WTC11 (cell line): ENCODE data around the gene CLEC4M.

ENCODE experiments used
- CBFB ChIP-seq: sonication (generic); formaldehyde crosslinking; IDR thresholded peaks from 2 replicates; pipeline ENCODE4 v1.8.1; 2022; ENCODE audit warnings: mild to moderate bottlenecking, low read depth, missing genetic modification reagents
- CDX4 ChIP-seq: fragments of 250-450 bp; sonication (Bioruptor Pico); IDR thresholded peaks from 2 replicates; pipeline ENCODE4 v1.9.0; 2021; ENCODE audit warnings: moderate library complexity, mild to moderate bottlenecking, inconsistent platforms, borderline replicate concordance
- E2F1 ChIP-seq: sonication (generic); formaldehyde crosslinking; IDR thresholded peaks from 2 replicates; pipeline ENCODE4 v1.8.0; 2022; ENCODE audit warnings: mild to moderate bottlenecking, missing genetic modification reagents
- FOXJ3 ChIP-seq: sonication (generic); formaldehyde crosslinking; IDR thresholded peaks from 2 replicates; pipeline ENCODE4 v1.9.0; 2021; ENCODE audit warnings: missing genetic modification reagents, mild to moderate bottlenecking, borderline replicate concordance
- JUN ChIP-seq: sonication (generic); formaldehyde crosslinking; IDR thresholded peaks from 2 replicates; pipeline ENCODE4 v1.8.0; 2023; ENCODE audit warnings: mild to moderate bottlenecking, missing genetic modification reagents
- NR2C2 ChIP-seq: sonication (generic); formaldehyde crosslinking; IDR thresholded peaks from 2 replicates; pipeline ENCODE4 v1.8.0; 2022; ENCODE audit warnings: mild to moderate bottlenecking, missing genetic modification reagents
- SOX15 ChIP-seq: fragments of 250-450 bp; sonication (Bioruptor Pico); IDR thresholded peaks from 2 replicates; pipeline ENCODE4 v1.9.0; 2021; ENCODE audit warnings: mild to moderate bottlenecking
- ZNF232 ChIP-seq: sonication (generic); formaldehyde crosslinking; IDR thresholded peaks from 2 replicates; pipeline ENCODE4 v1.8.0; 2022; ENCODE audit warnings: mild to moderate bottlenecking, missing genetic modification reagents
- ZNF532 ChIP-seq: fragments of 250-450 bp; sonication (Bioruptor Pico); IDR thresholded peaks from 2 replicates; pipeline ENCODE4 v1.9.0; 2021; ENCODE audit warnings: mild to moderate bottlenecking, borderline replicate concordance
- TF ChIP-seq, protein P1 (sequence below): sonication (generic); formaldehyde crosslinking; IDR thresholded peaks from 2 replicates; pipeline ENCODE4 v1.8.1; 2022; ENCODE audit warnings: low read depth, missing genetic modification reagents, borderline replicate concordance
- TF ChIP-seq, protein P2 (sequence below): fragments of 200-600 bp; IDR thresholded peaks from 2 replicates; pipeline ENCODE4 v1.8.0; 2022; ENCODE audit warnings: antibody characterized with exemption
- TF ChIP-seq, protein P3 (sequence below): sonication (generic); formaldehyde crosslinking; IDR thresholded peaks from 2 replicates; pipeline ENCODE4 v1.8.1; 2023; ENCODE audit warnings: mild to moderate bottlenecking, moderate library complexity, missing genetic modification reagents
- TF ChIP-seq, protein P4 (sequence below): sonication (generic); formaldehyde crosslinking; IDR thresholded peaks from 2 replicates; pipeline ENCODE4 v1.8.1; 2022; ENCODE audit warnings: missing genetic modification reagents, borderline replicate concordance
- TF ChIP-seq, protein P5 (sequence below): sonication (generic); formaldehyde crosslinking; IDR thresholded peaks from 2 replicates; pipeline ENCODE4 v1.8.0; 2022; ENCODE audit warnings: mild to moderate bottlenecking, missing genetic modification reagents

DNA sequence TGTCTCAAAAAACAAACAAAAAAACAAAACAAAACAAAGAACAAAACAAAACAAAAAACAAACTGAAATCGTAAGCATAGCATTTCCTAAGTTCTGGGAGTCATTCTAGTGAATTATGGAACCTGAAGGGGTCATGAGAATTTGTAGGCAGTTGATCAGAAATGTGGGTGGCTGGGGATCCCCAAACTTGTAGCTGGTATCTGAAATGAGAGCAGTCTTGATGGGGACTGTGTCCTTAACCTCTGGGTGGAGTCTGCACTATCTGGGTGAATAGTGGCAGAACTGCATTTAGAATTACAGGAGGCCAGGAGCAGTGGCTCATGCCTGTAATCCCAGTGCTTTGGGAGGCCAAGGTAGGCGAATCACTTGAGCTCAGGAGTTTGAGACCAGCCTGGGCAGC lies 37.3 kb upstream of the CLEC4M start:
- TF ChIP-seq, protein P1, sequence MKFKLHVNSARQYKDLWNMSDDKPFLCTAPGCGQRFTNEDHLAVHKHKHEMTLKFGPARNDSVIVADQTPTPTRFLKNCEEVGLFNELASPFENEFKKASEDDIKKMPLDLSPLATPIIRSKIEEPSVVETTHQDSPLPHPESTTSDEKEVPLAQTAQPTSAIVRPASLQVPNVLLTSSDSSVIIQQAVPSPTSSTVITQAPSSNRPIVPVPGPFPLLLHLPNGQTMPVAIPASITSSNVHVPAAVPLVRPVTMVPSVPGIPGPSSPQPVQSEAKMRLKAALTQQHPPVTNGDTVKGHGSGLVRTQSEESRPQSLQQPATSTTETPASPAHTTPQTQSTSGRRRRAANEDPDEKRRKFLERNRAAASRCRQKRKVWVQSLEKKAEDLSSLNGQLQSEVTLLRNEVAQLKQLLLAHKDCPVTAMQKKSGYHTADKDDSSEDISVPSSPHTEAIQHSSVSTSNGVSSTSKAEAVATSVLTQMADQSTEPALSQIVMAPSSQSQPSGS (CRISPR knock-in tag): no peak
- TF ChIP-seq, protein P2, sequence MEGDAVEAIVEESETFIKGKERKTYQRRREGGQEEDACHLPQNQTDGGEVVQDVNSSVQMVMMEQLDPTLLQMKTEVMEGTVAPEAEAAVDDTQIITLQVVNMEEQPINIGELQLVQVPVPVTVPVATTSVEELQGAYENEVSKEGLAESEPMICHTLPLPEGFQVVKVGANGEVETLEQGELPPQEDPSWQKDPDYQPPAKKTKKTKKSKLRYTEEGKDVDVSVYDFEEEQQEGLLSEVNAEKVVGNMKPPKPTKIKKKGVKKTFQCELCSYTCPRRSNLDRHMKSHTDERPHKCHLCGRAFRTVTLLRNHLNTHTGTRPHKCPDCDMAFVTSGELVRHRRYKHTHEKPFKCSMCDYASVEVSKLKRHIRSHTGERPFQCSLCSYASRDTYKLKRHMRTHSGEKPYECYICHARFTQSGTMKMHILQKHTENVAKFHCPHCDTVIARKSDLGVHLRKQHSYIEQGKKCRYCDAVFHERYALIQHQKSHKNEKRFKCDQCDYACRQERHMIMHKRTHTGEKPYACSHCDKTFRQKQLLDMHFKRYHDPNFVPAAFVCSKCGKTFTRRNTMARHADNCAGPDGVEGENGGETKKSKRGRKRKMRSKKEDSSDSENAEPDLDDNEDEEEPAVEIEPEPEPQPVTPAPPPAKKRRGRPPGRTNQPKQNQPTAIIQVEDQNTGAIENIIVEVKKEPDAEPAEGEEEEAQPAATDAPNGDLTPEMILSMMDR: no peak
- TF ChIP-seq FOXJ3: no peak
- no peak for TF ChIP-seq SOX15 (CRISPR knock-in tag)
- no peak for TF ChIP-seq NR2C2
- TF ChIP-seq, protein P3, sequence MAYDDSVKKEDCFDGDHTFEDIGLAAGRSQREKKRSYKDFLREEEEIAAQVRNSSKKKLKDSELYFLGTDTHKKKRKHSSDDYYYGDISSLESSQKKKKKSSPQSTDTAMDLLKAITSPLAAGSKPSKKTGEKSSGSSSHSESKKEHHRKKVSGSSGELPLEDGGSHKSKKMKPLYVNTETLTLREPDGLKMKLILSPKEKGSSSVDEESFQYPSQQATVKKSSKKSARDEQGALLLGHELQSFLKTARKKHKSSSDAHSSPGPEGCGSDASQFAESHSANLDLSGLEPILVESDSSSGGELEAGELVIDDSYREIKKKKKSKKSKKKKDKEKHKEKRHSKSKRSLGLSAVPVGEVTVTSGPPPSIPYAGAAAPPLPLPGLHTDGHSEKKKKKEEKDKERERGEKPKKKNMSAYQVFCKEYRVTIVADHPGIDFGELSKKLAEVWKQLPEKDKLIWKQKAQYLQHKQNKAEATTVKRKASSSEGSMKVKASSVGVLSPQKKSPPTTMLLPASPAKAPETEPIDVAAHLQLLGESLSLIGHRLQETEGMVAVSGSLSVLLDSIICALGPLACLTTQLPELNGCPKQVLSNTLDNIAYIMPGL (CRISPR knock-in tag): no peak
- no peak for TF ChIP-seq CDX4 (CRISPR knock-in tag)
- TF ChIP-seq E2F1 (CRISPR knock-in tag): no peak
- TF ChIP-seq ZNF232 (CRISPR knock-in tag): no peak
- no peak for TF ChIP-seq JUN
- TF ChIP-seq, protein P4, sequence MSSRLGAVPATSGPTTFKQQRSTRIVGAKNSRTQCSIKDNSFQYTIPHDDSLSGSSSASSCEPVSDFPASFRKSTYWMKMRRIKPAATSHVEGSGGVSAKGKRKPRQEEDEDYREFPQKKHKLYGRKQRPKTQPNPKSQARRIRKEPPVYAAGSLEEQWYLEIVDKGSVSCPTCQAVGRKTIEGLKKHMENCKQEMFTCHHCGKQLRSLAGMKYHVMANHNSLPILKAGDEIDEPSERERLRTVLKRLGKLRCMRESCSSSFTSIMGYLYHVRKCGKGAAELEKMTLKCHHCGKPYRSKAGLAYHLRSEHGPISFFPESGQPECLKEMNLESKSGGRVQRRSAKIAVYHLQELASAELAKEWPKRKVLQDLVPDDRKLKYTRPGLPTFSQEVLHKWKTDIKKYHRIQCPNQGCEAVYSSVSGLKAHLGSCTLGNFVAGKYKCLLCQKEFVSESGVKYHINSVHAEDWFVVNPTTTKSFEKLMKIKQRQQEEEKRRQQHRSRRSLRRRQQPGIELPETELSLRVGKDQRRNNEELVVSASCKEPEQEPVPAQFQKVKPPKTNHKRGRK (CRISPR knock-in tag): no peak
- no peak for TF ChIP-seq ZNF532
- TF ChIP-seq, protein P5, sequence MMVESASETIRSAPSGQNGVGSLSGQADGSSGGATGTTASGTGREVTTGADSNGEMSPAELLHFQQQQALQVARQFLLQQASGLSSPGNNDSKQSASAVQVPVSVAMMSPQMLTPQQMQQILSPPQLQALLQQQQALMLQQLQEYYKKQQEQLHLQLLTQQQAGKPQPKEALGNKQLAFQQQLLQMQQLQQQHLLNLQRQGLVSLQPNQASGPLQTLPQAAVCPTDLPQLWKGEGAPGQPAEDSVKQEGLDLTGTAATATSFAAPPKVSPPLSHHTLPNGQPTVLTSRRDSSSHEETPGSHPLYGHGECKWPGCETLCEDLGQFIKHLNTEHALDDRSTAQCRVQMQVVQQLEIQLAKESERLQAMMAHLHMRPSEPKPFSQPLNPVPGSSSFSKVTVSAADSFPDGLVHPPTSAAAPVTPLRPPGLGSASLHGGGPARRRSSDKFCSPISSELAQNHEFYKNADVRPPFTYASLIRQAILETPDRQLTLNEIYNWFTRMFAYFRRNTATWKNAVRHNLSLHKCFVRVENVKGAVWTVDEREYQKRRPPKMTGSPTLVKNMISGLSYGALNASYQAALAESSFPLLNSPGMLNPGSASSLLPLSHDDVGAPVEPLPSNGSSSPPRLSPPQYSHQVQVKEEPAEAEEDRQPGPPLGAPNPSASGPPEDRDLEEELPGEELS (CRISPR knock-in tag): no peak
- no peak for TF ChIP-seq CBFB (CRISPR knock-in tag)
